ENCODE measurements around the gene GBP1.
"Not testable (repeated sequence)": the region's sequence is repeated elsewhere in the genome, so short reads cannot be mapped to it uniquely, and the experiment has no call there.

The GBP1 gene

GRCh38 chr1:89051300-89051954 lies 13.6 kb downstream of the GBP1 start:
- no peak for DNase-seq

- DNase-seq: no peak
Measured at GRCh38 chr1:89050649-89051033, 14.4 kb downstream of the GBP1 start.

- not testable (repeated sequence) for DNase-seq
Measured at GRCh38 chr1:89049901-89050648, 14.9 kb downstream of the GBP1 start.

GRCh38 chr1:89049187-89049586 lies 15.8 kb downstream of the GBP1 start:
- not testable (repeated sequence) for DNase-seq

- DNase-seq: no peak
Measured at GRCh38 chr1:89047734-89048133, 17.3 kb downstream of the GBP1 start.

GRCh38 chr1:89046318-89047183 lies 18.5 kb downstream of the GBP1 start:
- not testable (repeated sequence) for DNase-seq

GRCh38 chr1:89044970-89045721 lies 19.9 kb downstream of the GBP1 start:
- no peak for DNase-seq

GRCh38 chr1:89043940-89044339 lies 21.1 kb downstream of the GBP1 start:
- no peak for DNase-seq

GRCh38 chr1:89042491-89042890 lies 22.5 kb downstream of the GBP1 start:
- DNase-seq: no peak

GRCh38 chr1:89041721-89042120 lies 23.3 kb downstream of the GBP1 start:
- no peak for DNase-seq

GRCh38 chr1:89041119-89041641 lies 23.8 kb downstream of the GBP1 start:
- no peak for DNase-seq

GRCh38 chr1:89040315-89040626 lies 24.7 kb downstream of the GBP1 start:
- DNase-seq: no peak

GRCh38 chr1:89037186-89037585 lies 27.8 kb downstream of the GBP1 start:
- no peak for DNase-seq

- no peak for DNase-seq
Measured at GRCh38 chr1:89035080-89035479, 29.9 kb downstream of the GBP1 start.

GRCh38 chr1:89034004-89034403 lies 31.0 kb downstream of the GBP1 start:
- DNase-seq: not testable (repeated sequence)

GRCh38 chr1:89029051-89029450 lies 36.0 kb downstream of the GBP1 start:
- not testable (repeated sequence) for DNase-seq

GRCh38 chr1:89025928-89026327 lies 39.1 kb downstream of the GBP1 start:
- DNase-seq: no peak

GRCh38 chr1:89023026-89023425 lies 42.0 kb downstream of the GBP1 start:
- no peak for DNase-seq

GRCh38 chr1:89022167-89022959 lies 42.6 kb downstream of the GBP1 start, which contains the start of gene GBP3:
TSS of gene GBP3 (minus strand) at chr1:89022866. CDS start at chr1:89020721, 2,145 bp downstream.
- DNase-seq: peak; percentile 91

- peak; percentile 37 for DNase-seq
Measured at GRCh38 chr1:89018318-89018717, 46.7 kb downstream of the GBP1 start.

- no peak for DNase-seq
Measured at GRCh38 chr1:89008511-89008910, 56.5 kb downstream of the GBP1 start.
